ENCODE results near the gene KCND2.

- TF ChIP-seq, protein P1, sequence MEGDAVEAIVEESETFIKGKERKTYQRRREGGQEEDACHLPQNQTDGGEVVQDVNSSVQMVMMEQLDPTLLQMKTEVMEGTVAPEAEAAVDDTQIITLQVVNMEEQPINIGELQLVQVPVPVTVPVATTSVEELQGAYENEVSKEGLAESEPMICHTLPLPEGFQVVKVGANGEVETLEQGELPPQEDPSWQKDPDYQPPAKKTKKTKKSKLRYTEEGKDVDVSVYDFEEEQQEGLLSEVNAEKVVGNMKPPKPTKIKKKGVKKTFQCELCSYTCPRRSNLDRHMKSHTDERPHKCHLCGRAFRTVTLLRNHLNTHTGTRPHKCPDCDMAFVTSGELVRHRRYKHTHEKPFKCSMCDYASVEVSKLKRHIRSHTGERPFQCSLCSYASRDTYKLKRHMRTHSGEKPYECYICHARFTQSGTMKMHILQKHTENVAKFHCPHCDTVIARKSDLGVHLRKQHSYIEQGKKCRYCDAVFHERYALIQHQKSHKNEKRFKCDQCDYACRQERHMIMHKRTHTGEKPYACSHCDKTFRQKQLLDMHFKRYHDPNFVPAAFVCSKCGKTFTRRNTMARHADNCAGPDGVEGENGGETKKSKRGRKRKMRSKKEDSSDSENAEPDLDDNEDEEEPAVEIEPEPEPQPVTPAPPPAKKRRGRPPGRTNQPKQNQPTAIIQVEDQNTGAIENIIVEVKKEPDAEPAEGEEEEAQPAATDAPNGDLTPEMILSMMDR (conservative IDR thresholded peaks at IDR 0.05; ENCODE audit: low read depth, low read length), result no peak
- TF ChIP-seq EZH2phosphoT487 (IDR thresholded peaks at IDR 0.05; ENCODE audit: borderline replicate concordance, low read length), result no peak
Observed at GRCh38 chr7:120760050-120760449, 487.1 kb downstream of the KCND2 start.

All from PC-3 (cell line).